Right lobe of liver (tissue), 6 donors: ENCODE results near the gene VPS13C. TPM values are rescaled to one million over a fixed set of nuclear protein-coding genes. Genes with fewer than 3 reads are reported as not detected.
"Not testable (repeated sequence)": the region's sequence is repeated elsewhere in the genome, so short reads cannot be mapped to it uniquely, and the experiment has no call there.

ENCODE experiments used
- ATAC-seq, 4 donors: fragments of 200-7000 bp; cut with Tn5 transposase; one replicate each; pipeline ENCODE4 v1.9.1; 2020; ENCODE audit warnings: mild to moderate bottlenecking in 4 of 4, moderate library complexity in 4 of 4
- DNase-seq, 3 donors: peaks; one replicate each; pipeline ENCODE4 v3.0.0-alpha.2; 2020
- H3K27ac ChIP-seq, 3 donors: fragments of 200-600 bp; one replicate each; pipeline ENCODE4 v1.8.0; 2022
- H3K27me3 ChIP-seq, 2 donors: fragments of 200-600 bp; one replicate each; pipeline ENCODE4 v1.8.0; 2022
- H3K36me3 ChIP-seq, 4 donors: fragments of 200-600 bp; sonication (generic) in 1 of 4; one replicate each; pipeline versions ENCODE4 v1.5.1 to v1.8.0; 2017 to 2022; ENCODE audit warnings: control low read depth in 1 of 4
- H3K4me1 ChIP-seq, 4 donors: fragments of 200-600 bp; sonication (generic) in 1 of 4; one replicate each; pipeline versions ENCODE4 v1.5.1 to v1.8.0; 2017 to 2022; ENCODE audit warnings: control low read depth in 1 of 4
- H3K4me3 ChIP-seq, 3 donors: fragments of 200-600 bp; one replicate each; pipeline ENCODE4 v1.8.0; 2022
- H3K9me3 ChIP-seq, 4 donors: fragments of 200-600 bp; sonication (generic) in 1 of 4; one replicate each; pipeline versions ENCODE4 v1.5.1 to v1.8.0; 2017 to 2022; ENCODE audit warnings: control low read depth in 1 of 4
- CTCF ChIP-seq, 4 donors: fragments of 200-600 bp in 3 of 4; fragments of 450-650 bp in 1 of 4; IDR thresholded peaks; one replicate each; pipeline versions ENCODE4 v1.5.1 to v1.8.0; 2016 to 2022; ENCODE audit warnings: antibody characterized with exemption in 4 of 4, mild to moderate bottlenecking in 2 of 4
- POLR2A ChIP-seq: fragments of 450-650 bp; IDR thresholded peaks from one replicate; pipeline ENCODE4 v1.6.1; 2017; ENCODE audit warnings: antibody characterized with exemption, mild to moderate bottlenecking
- WGBS: methylation state at CpG from one replicate; pipeline ENCODE4 v1.1.6; 2018; ENCODE audit warnings: low coverage, low lambda C conversion rate; ENCODE audit not compliant: insufficient coverage; ENCODE audit errors: missing lambda C conversion rate; 5-methylcytosine and 5-hydroxymethylcytosine counted together
- intact Hi-C, 2 donors: fragments of 100-400 bp; cut with DNase I; formaldehyde crosslinking; loops; one replicate each; pipeline versions ENCODE4 v1.11.2 to v1.14.1; 2022
- total RNA-seq, 6 experiments: library from RNA; depleted of rRNA in 2 of 6; stranded (reverse); fragments of >200 nt in 2 of 6; fragmentation: NEBNext Ultra II Directional in 3 of 6; extraction: Animal tissue kit (Norgen Biotek cat#: 25700) in 3 of 6; gene quantifications; one replicate each; pipeline versions ENCODE4 v1.1.0 to v1.2.4, GENCODE V29; 2016 to 2023
- donor health status: DM: no; HTN: yes; CAD: no.
- donor health status: DM: no; HTN: no; CAD: no.
- donor health status: DM: no; HTN: no; CAD: no.
- donor health status: DM: no; HTN: yes; CAD: no.
- donor health status: DM: no; HTN: yes; CAD: no.

The VPS13C gene
- total RNA-seq, 6 experiments from 2014 or later, result 17.5 to 34.6 (median 27.3) TPM

GRCh38 chr15:62026487-62027262 lies 33.6 kb downstream of the VPS13C start:
- H3K27me3 ChIP-seq, result no peaks in the 10 kb centered on the region
- intact Hi-C loops, result no loop called here
- peak in 1 of 4 donors; percentile 27 for ATAC-seq
- H3K36me3 ChIP-seq, result peaks cover 0 to 3% (median 0%) of the 10 kb centered on the region in 4 donors
- H3K4me3 ChIP-seq, result no peak overlapping the region
- no peak overlapping the region for H3K27ac ChIP-seq
- no peaks in the 10 kb centered on the region for H3K4me1 ChIP-seq
- TF ChIP-seq CTCF (IDR thresholded peaks at IDR 0.05) (no peak), POLR2A (no peak)
- no peaks in the 10 kb centered on the region for H3K9me3 ChIP-seq
- whole genome bisulfite sequencing, result 54% methylated on average over 2 of the region's 2 CpGs
- DNase-seq, result no peak

GRCh38 chr15:62021991-62022600 lies 38.2 kb downstream of the VPS13C start:
- no peak for DNase-seq
- Histone ChIP-seq H3K36me3 (peaks cover 0 to 8% (median 2%) of the 10 kb centered on the region in 4 donors), H3K27me3 (no peaks in the 10 kb centered on the region), H3K9me3 (no peaks in the 10 kb centered on the region), H3K4me1 (no peaks in the 10 kb centered on the region), H3K27ac (no peak overlapping the region), H3K4me3 (no peak overlapping the region)
- 97% methylated on average over 3 of the region's 3 CpGs for WGBS
- peak in 2 of 4 donors; percentile 24 to 34 for TF ChIP-seq CTCF (IDR thresholded peaks at IDR 0.05)
- no peak for TF ChIP-seq POLR2A
- intact Hi-C loops, result no loop called here
- ATAC-seq, result no peak

- ATAC-seq (no peak), DNase-seq (no peak)
- Histone ChIP-seq H3K36me3 (peaks cover 0 to 8% (median 2%) of the 10 kb centered on the region in 4 donors), H3K27ac (no peak overlapping the region), H3K4me3 (no peak overlapping the region), H3K9me3 (no peaks in the 10 kb centered on the region), H3K27me3 (no peaks in the 10 kb centered on the region), H3K4me1 (no peaks in the 10 kb centered on the region)
- WGBS, result 96% methylated on average over 3 of the region's 3 CpGs
- no peak for TF ChIP-seq CTCF (IDR thresholded peaks at IDR 0.05)
- no peak for TF ChIP-seq POLR2A
- intact Hi-C loops, result no loop called here
Observed at GRCh38 chr15:62020576-62021160, 39.6 kb downstream of the VPS13C start.

- H3K9me3 ChIP-seq, H3K27ac ChIP-seq, DNase-seq, H3K4me3 ChIP-seq, ATAC-seq, intact Hi-C loops, H3K4me1 ChIP-seq, H3K27me3 ChIP-seq: not testable (repeated sequence)
- peaks cover 0 to 10% (median 6%) of the 10 kb centered on the region in 4 donors for H3K36me3 ChIP-seq
- 94% methylated on average over 7 of the region's 7 CpGs for WGBS
Observed at GRCh38 chr15:62005354-62005753, 54.9 kb downstream of the VPS13C start.

GRCh38 chr15:61997786-61998185 lies 62.5 kb downstream of the VPS13C start:
- Histone ChIP-seq H3K36me3 (no peaks in the 10 kb centered on the region), H3K4me3 (no peak overlapping the region), H3K4me1 (no peaks in the 10 kb centered on the region), H3K27ac (no peak overlapping the region), H3K9me3 (no peaks in the 10 kb centered on the region), H3K27me3 (no peaks in the 10 kb centered on the region)
- TF ChIP-seq CTCF (IDR thresholded peaks at IDR 0.05) (no peak), POLR2A (no peak)
- ATAC-seq, result no peak
- 77% methylated on average over 1 of the region's 1 CpG for WGBS
- DNase-seq, result no peak
- intact Hi-C loops, result no loop called here
